Osteocyte (in vitro differentiated cells): ENCODE data around the gene TBCA. TPM values are rescaled to one million over a fixed set of nuclear protein-coding genes. Genes with fewer than 3 reads are reported as not detected.
A peak's percentile ranks its signal among the peaks of the same experiment; 100 is the strongest.

Source experiments
- DNase-seq: peaks from one replicate; pipeline ENCODE4 v3.0.0; 2021; ENCODE audit warnings: mixed read lengths; ENCODE audit not compliant: unreplicated experiment; ENCODE audit errors: extremely low spot score
- H3K27ac Mint-ChIP-seq: one replicate; pipeline ENCODE4 v1.8.0; 2021; ENCODE audit warnings: mild to moderate bottlenecking, mixed read lengths; ENCODE audit not compliant: unreplicated experiment
- H3K27me3 Mint-ChIP-seq: one replicate; pipeline ENCODE4 v1.8.0; 2021; ENCODE audit warnings: mixed read lengths; ENCODE audit not compliant: unreplicated experiment
- H3K36me3 Mint-ChIP-seq: one replicate; pipeline ENCODE4 v1.8.0; 2021; ENCODE audit warnings: mixed read lengths; ENCODE audit not compliant: unreplicated experiment
- H3K4me1 Mint-ChIP-seq: one replicate; pipeline ENCODE4 v1.8.0; 2021; ENCODE audit warnings: mixed read lengths; ENCODE audit not compliant: unreplicated experiment
- H3K4me3 Mint-ChIP-seq: one replicate; pipeline ENCODE4 v1.8.0; 2021; ENCODE audit warnings: mild to moderate bottlenecking, moderate library complexity, mixed read lengths; ENCODE audit not compliant: unreplicated experiment
- H3K9me3 Mint-ChIP-seq: one replicate; pipeline ENCODE4 v1.8.0; 2021; ENCODE audit warnings: mixed read lengths; ENCODE audit not compliant: unreplicated experiment
- CTCF ChIP-seq: fragments of 200-600 bp; sonication (generic); IDR thresholded peaks from 2 replicates; pipeline ENCODE4 v1.5.0; 2021; ENCODE audit warnings: antibody characterized with exemption, mild to moderate bottlenecking, moderate library complexity
- total RNA-seq: library from RNA; stranded (reverse); gene quantifications from 2 replicates; pipeline ENCODE4 v1.2.1, GENCODE V29; 2021

The TBCA gene
- total RNA-seq, 1 donor from 2014 or later, result 164 TPM

- Mint-ChIP-seq H3K4me1 (peaks cover 3% of the 10 kb centered on the region), H3K4me3 (peak overlapping the region; percentile 30), H3K27ac (no peak overlapping the region), H3K27me3 (peaks cover 4% of the 10 kb centered on the region), H3K9me3 (peaks cover 20% of the 10 kb centered on the region), H3K36me3 (peaks cover 2% of the 10 kb centered on the region)
- TF ChIP-seq CTCF, result no peak
- no peak for DNase-seq
Observed at GRCh38 chr5:77806213-77806843, 30.2 kb upstream of the TBCA start.

GRCh38 chr5:77798456-77798855 is 22.3 kb upstream of the TBCA start:
- Mint-ChIP-seq H3K27ac (no peak overlapping the region), H3K4me3 (no peak overlapping the region), H3K4me1 (no peaks in the 10 kb centered on the region), H3K9me3 (peaks cover 33% of the 10 kb centered on the region), H3K27me3 (peaks cover 52% of the 10 kb centered on the region), H3K36me3 (peaks cover 2% of the 10 kb centered on the region)
- no peak for DNase-seq
- TF ChIP-seq CTCF, result no peak

GRCh38 chr5:77797136-77797535 is 21.0 kb upstream of the TBCA start:
- no peak for TF ChIP-seq CTCF
- Mint-ChIP-seq H3K4me3 (no peak overlapping the region), H3K27me3 (peaks cover 63% of the 10 kb centered on the region), H3K4me1 (no peaks in the 10 kb centered on the region), H3K27ac (no peak overlapping the region), H3K36me3 (peaks cover 2% of the 10 kb centered on the region), H3K9me3 (peaks cover 35% of the 10 kb centered on the region)
- no peak for DNase-seq

- no peak for TF ChIP-seq CTCF
- Mint-ChIP-seq H3K9me3 (peaks cover 29% of the 10 kb centered on the region), H3K4me1 (no peaks in the 10 kb centered on the region), H3K36me3 (no peaks in the 10 kb centered on the region), H3K27ac (no peak overlapping the region), H3K27me3 (peaks cover 67% of the 10 kb centered on the region), H3K4me3 (no peak overlapping the region)
- no peak for DNase-seq
Observed at GRCh38 chr5:77795846-77796245, 19.7 kb upstream of the TBCA start.

- no peak overlapping the region for H3K4me3 Mint-ChIP-seq
- DNase-seq, result no peak
- no peaks in the 10 kb centered on the region for H3K4me1 Mint-ChIP-seq
- H3K27me3 Mint-ChIP-seq, result peaks cover 63% of the 10 kb centered on the region
- TF ChIP-seq CTCF, result no peak
- H3K27ac Mint-ChIP-seq, result no peak overlapping the region
- H3K9me3 Mint-ChIP-seq, result peaks cover 28% of the 10 kb centered on the region
- no peaks in the 10 kb centered on the region for H3K36me3 Mint-ChIP-seq
Observed at GRCh38 chr5:77795268-77795667, 19.1 kb upstream of the TBCA start.
